Sigmoid colon (tissue), 3 donors: Measurements from ENCODE around the gene RNF212.

Source experiments
- CTCF ChIP-seq, 4 experiments: fragments of 450-650 bp in 3 of 4; fragments of 200-600 bp in 1 of 4; IDR thresholded peaks; one replicate each; pipeline ENCODE4 v1.5.1; 2016 to 2019; ENCODE audit warnings: antibody characterized with exemption in 4 of 4, mild to moderate bottlenecking in 3 of 4, moderate library complexity in 2 of 4
- POLR2A ChIP-seq, 2 donors: fragments of 450-650 bp; IDR thresholded peaks; one replicate each; pipeline ENCODE4 v1.6.1; 2016; ENCODE audit warnings: antibody characterized with exemption in 2 of 2, mild to moderate bottlenecking in 2 of 2, moderate library complexity in 2 of 2

DNA sequence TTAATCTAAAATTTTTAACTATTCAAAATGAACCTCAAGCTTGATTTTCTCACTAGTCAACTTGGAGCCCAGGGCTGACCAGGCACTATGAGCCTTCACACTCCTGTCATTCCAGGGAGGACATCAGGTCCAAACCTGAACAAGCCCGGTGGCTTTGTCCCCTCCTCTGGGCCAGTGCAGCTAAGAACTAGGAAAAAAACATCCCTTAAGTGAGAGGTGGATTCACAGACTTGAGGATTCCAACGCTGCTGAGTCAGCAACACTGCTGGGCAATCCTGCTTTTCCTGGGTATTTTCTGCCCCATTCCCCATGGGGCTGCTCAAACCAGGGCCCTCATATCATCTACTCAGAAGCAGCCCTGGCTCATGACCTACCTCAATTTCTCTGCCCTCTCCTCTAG is 4.0 kb downstream of the RNF212 start:
- TF ChIP-seq CTCF (IDR thresholded peaks at IDR 0.05) (no peak), POLR2A (IDR thresholded peaks at IDR 0.05) (no peak)
